Left cardiac atrium (tissue), 4 donors: Measurements from ENCODE around the gene DOCK4. TPM values are rescaled to one million over a fixed set of nuclear protein-coding genes. Genes with fewer than 3 reads are reported as not detected.
A peak's percentile ranks its signal among the peaks of the same experiment; 100 is the strongest.

Experiments used
- ATAC-seq, 2 donors: fragments of 200-7000 bp; cut with Tn5 transposase; one replicate each; pipeline ENCODE4 v1.9.1; 2020; ENCODE audit warnings: mild to moderate bottlenecking in 2 of 2, moderate library complexity in 2 of 2
- DNase-seq: peaks from one replicate; pipeline ENCODE4 v3.0.0-alpha.2; 2020
- intact Hi-C, 2 donors: fragments of 100-400 bp; cut with DNase I; formaldehyde crosslinking; loops; one replicate each; pipeline versions ENCODE4 v1.14.1 to v1.15.1; 2022 to 2023
- total RNA-seq, 2 donors: library from RNA; stranded (reverse); fragmentation: NEBNext Ultra II Directional; extraction: Animal tissue kit (Norgen Biotek cat#: 25700); gene quantifications; one replicate each; pipeline ENCODE4 v1.2.1, GENCODE V29; 2021
- donor health status: DM: no; HTN: yes; CAD: no.
- donor health status: DM: no; HTN: yes; CAD: no; lungs with severe emphysema.
- donor health status: DM: yes; HTN: yes; CAD: no.
- donor health status: Dilated cardiomyopathy.

Gene DOCK4
- total RNA-seq, 2 donors from 2014 or later, result 17.1 to 19.3 TPM

- DNase-seq (no peak), ATAC-seq (no peak)
- intact Hi-C loops, result no loop called here
Measured at GRCh38 chr7:111789048-111789320, 417.2 kb downstream of the DOCK4 start.

DNA sequence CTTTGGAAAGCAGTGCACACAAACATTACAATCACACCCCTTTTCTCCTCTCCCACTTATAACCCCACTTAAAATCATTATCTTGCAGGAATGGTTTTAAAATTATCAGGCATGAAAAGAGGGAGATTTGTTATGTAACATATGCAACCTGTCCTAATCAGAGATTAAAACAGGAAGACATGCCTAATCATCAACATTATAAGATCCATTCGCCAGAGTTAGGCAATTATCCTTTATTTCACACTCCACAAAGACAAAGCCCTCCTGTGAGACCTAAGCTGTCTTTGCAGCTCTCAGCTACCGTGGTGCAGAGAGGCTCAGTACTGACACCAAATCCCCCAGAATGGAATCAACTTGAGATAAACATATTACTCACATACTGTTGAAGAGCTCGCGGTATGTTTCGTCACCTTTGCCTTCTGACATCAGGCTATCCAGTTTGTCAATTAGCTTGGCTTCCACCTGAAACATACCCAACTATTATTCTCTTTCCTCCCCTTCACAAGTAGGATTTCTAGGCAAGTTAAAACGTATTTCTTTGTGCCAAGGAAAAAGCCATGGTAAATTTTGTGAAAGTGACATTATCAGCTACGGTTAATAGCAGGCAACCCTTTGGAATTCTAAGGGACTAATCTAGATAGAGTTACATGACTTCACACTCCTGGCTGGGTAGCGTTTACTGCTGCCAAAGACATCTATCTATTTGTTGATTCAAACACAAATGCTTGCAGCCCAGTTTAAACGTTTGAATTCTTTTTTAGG lies 417.7 kb downstream of the DOCK4 start:
- intact Hi-C loops, result no loop called here
- DNase-seq (no peak), ATAC-seq (peak in 1 of 2 donors; percentile 51)

DNA sequence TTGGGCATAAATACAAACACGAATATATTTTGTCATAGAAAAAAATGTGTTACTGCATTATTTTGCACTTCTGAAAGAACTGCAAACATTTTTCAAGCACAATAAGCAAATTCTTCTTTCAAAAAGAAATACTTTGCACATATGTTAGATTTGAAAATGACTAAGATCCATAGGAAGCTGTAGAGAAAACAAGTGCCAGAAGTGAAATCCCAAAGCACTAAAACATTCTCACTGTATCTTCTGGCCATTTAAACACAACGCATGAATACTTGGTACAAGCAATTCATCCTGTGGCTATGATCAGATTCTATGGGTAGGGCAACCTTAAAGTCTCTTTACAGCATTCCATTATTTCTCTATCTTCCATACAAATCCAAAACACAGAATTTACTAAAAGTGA lies 418.5 kb downstream of the DOCK4 start:
- no peak for ATAC-seq
- intact Hi-C loops, result no loop called here
- DNase-seq, result no peak

DNA sequence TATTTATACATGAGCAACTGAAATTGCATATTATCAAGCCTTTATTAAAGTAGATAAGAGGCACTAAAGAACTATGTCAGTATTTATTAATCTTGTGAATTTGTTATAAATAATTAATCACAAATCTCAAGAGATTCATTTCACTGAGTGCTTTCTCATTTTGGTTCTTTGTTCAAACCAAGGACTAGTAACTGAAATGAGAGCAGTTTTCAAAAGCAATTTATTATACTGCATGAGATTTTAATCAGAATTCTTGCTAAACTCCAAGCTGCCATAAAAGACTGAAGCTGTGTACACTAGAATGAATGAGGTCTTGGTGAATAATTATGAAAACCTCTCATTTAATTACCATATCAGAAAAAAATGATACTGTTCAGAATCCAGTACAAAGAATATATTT lies 419.1 kb downstream of the DOCK4 start:
- intact Hi-C loops, result no loop called here
- no peak for ATAC-seq
- DNase-seq, result no peak

DNA sequence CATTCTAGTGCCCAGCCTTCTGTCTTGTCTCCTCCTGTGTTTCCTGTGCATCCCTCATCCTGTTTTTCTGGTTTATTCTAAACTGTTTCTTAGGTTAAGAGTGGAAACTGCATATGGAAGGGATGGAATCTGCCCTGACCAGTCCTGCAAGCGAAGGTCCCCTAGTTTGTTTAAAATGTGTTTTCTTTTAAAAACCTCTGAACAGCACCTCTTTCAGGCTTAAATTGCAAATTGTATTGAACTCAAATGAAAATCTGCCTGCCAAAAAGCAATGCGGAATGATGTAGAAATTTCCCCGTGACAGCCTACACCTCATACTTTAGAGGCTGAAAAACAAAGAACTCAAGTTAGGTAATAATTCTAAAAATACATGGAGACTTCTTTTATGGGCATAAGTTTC lies 421.1 kb downstream of the DOCK4 start:
- ATAC-seq (no peak), DNase-seq (no peak)
- intact Hi-C loops, result no loop called here

DNA sequence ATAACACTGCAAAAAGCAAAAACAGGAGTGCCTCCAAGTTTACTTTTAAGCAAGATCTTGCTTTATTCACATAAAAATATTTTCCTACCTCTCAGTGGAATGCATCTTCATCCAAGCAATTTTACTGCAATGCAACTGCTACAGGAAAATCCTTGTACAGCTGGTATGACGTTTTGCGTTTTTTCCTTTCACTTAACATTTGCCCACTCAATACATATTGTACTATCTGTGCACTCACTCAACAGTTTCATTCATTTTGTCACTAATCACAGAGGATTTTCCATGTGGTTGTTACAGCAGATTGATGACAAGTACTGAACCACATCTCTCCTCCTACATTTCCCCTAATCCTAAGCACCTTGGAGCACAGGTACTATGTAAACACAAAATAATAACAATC lies 421.9 kb downstream of the DOCK4 start:
- DNase-seq (no peak), ATAC-seq (no peak)
- intact Hi-C loops, result no loop called here

- DNase-seq, result no peak
- no peak for ATAC-seq
- intact Hi-C loops, result no loop called here
Measured at GRCh38 chr7:111783854-111784253, 422.3 kb downstream of the DOCK4 start.

DNA sequence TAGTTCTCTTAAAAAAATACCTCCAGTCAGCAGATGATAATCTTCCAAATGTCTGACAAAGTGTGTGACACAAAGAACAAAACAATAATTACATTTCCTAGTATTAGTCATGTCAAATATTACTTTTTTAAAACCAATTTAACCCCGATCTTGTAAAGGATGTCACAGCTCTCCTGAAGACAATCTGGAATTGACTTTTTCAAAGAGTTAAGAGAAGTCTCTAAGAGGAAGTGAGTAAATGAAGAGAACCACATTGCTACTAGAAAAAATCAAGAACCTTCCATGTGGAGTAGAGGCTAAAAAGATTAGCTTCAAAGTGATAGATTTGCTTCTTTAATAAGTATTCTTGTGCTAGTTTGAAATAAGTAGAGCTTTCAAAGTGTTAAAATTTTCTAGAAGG lies 425.7 kb downstream of the DOCK4 start:
- DNase-seq (no peak), ATAC-seq (no peak)
- intact Hi-C loops, result no loop called here

GRCh38 chr7:111775206-111775605 lies 431.0 kb downstream of the DOCK4 start:
- intact Hi-C loops, result no loop called here
- DNase-seq (no peak), ATAC-seq (no peak)

GRCh38 chr7:111772716-111773115 lies 433.5 kb downstream of the DOCK4 start:
- DNase-seq (no peak), ATAC-seq (no peak)
- intact Hi-C loops, result no loop called here

GRCh38 chr7:111771638-111772037 lies 434.6 kb downstream of the DOCK4 start:
- intact Hi-C loops, result no loop called here
- DNase-seq (no peak), ATAC-seq (no peak)

GRCh38 chr7:111770116-111770515 lies 436.1 kb downstream of the DOCK4 start:
- intact Hi-C loops, result no loop called here
- ATAC-seq, result no peak
- DNase-seq, result no peak

- no peak for ATAC-seq
- intact Hi-C loops, result no loop called here
- DNase-seq, result no peak
Measured at GRCh38 chr7:111765751-111766643, 440.2 kb downstream of the DOCK4 start.

DNA sequence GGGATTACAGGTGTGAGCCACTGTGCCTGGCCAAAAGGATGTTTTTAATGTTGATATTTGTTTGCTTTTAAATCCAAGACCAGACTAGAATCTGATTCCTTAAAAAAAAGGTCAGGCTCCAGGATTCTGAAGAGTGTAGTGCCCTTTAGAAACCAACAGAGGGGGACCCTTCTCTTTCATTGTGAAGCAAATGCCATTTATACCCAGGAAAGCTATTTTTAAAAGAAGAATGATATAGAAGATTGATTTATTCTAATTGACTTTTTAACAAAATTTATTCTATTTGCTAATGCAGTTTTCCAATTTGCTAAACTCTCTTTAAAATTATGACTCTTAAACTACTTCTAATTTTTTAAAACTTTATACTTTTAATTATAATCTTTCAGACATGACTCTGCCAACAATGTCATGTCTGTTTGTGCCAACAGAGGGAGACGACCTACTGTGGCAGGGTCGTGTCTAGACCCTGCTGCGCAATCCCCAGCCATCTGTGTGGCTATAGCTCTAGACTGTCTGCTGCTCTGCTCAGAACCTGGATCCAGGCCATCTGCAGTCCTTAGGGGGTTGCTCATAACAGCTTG lies 442.9 kb downstream of the DOCK4 start:
- ATAC-seq (peak; percentile 50 to 51), DNase-seq (no peak)
- intact Hi-C loops, result loop anchor here (5.0 kb wide), 1 partner anchor 94 kb away; no protein-coding TSS in a partner anchor

GRCh38 chr7:111762799-111763198 lies 443.4 kb downstream of the DOCK4 start:
- intact Hi-C loops, result loop anchor here (5.0 kb wide), 1 partner anchor 95 kb away; no protein-coding TSS in a partner anchor
- ATAC-seq (no peak), DNase-seq (no peak)

DNA sequence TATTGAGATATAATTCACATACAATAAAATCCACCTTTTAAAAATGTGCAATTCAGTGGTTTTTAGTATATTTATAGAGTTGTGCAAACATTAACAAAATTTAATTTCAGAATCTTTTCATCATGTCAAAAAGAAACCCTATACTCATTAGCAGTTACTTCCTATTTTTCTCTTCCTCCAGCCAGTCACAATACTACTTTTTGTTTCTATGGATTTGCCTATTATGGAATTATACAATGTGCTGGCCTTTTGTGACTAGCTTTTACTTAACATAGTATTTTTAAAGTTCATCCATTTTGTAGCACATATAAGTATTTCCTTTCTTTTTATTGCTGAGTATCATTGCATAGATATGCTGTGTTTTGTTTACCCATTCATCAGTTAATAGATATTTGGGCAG lies 444.0 kb downstream of the DOCK4 start:
- DNase-seq (no peak), ATAC-seq (no peak)
- intact Hi-C loops, result loop anchor here (5.0 kb wide), 1 partner anchor 95 kb away; no protein-coding TSS in a partner anchor

GRCh38 chr7:111760043-111760442 lies 446.2 kb downstream of the DOCK4 start:
- intact Hi-C loops, result loop anchor here (5.0 kb wide), 1 partner anchor 97 kb away; no protein-coding TSS in a partner anchor
- no peak for ATAC-seq
- DNase-seq, result no peak

GRCh38 chr7:111758332-111758731 lies 447.9 kb downstream of the DOCK4 start:
- intact Hi-C loops, result loop anchor here in 1 of 2 donors (10.0 kb wide), 1 partner anchor 736 kb away; no protein-coding TSS in a partner anchor
- no peak for ATAC-seq
- DNase-seq, result no peak

DNA sequence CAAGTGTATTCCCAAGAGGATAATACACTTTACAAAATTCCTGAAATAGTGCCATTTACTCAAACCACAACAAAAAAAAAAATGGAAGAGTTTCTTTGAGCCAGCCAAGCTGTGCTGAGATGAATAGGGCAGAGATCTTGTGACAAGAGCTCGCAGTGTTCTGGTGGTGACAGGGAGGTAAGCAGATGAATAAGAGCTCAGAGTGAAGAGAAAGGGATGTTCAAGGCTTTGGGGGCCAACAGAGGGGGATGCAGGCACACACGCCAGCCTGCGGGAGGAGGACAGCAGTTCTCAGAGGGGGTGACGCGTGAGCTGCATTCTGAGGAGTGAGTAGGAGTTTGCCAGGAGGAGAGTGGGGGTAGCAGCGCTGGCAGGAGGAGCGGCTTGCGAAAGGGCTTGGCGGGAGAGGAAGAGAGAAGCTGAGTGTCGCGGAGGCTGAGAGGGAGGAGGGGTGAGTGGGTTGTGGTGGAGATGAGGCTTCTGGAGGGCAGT lies 449.5 kb downstream of the DOCK4 start:
- intact Hi-C loops, result loop anchor here in 1 of 2 donors (10.0 kb wide), 1 partner anchor 738 kb away; no protein-coding TSS in a partner anchor
- peak; percentile 68 for DNase-seq
- peak; percentile 90 to 95 for ATAC-seq

DNA sequence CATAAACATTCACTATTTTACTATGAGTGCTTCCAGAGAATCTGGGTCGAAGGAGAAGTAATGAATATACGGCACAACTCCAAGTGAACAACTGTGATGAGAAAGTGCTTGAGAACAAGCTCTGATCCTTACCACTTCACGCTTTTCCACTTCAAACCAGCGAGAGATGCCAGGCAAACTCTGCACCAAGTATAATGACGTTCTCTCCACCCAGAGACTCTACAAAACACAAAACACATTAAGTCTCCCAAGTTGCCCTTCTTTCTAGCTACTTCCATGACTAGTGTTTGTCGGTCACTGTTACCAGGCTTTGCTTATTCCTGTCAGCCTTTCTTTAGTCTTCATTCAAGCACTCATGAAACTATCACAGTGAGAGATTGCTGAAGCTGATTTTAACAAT lies 450.8 kb downstream of the DOCK4 start:
- ATAC-seq (no peak), DNase-seq (no peak)
- intact Hi-C loops, result loop anchor here in 1 of 2 donors (10.0 kb wide), 1 partner anchor 739 kb away; no protein-coding TSS in a partner anchor
